Suprapubic skin (tissue), 4 donors: ENCODE data around the gene CAMSAP3. TPM values are rescaled to one million over a fixed set of nuclear protein-coding genes. Genes with fewer than 3 reads are reported as not detected.

Experiments
- DNase-seq, 2 donors: peaks; one replicate each; pipeline ENCODE4 v3.0.0-alpha.2; 2019; ENCODE audit warnings: low spot score in 2 of 2
- H3K27ac ChIP-seq: fragments of 200-600 bp; sonication (generic); one replicate; pipeline ENCODE4 v1.5.1; 2019
- H3K27me3 ChIP-seq: fragments of 200-600 bp; sonication (generic); one replicate; pipeline ENCODE4 v1.5.1; 2019
- H3K36me3 ChIP-seq: fragments of 200-600 bp; sonication (generic); one replicate; pipeline ENCODE4 v1.5.1; 2019
- H3K4me1 ChIP-seq: fragments of 200-600 bp; sonication (generic); one replicate; pipeline ENCODE4 v1.5.1; 2019
- H3K4me3 ChIP-seq: fragments of 200-600 bp; sonication (generic); one replicate; pipeline ENCODE4 v1.5.1; 2019; ENCODE audit warnings: mild to moderate bottlenecking
- H3K9me3 ChIP-seq: fragments of 200-600 bp; sonication (generic); one replicate; pipeline ENCODE4 v1.5.1; 2019
- CTCF ChIP-seq, 2 donors: fragments of 200-600 bp in 1 of 2; fragments of 450-650 bp in 1 of 2; sonication (generic) in 1 of 2; IDR thresholded peaks; one replicate each; pipeline ENCODE4 v1.5.1; 2016 to 2019; ENCODE audit warnings: antibody characterized with exemption in 2 of 2, mild to moderate bottlenecking in 1 of 2, moderate library complexity in 1 of 2
- EP300 ChIP-seq: sonication (generic); formaldehyde crosslinking; IDR thresholded peaks from one replicate; pipeline ENCODE4 v1.6.1; 2017; ENCODE audit warnings: antibody characterized with exemption
- POLR2A ChIP-seq, 2 donors: fragments of 450-650 bp; IDR thresholded peaks; one replicate each; pipeline ENCODE4 v1.6.1; 2017; ENCODE audit warnings: antibody characterized with exemption in 2 of 2, mild to moderate bottlenecking in 2 of 2, moderate library complexity in 2 of 2
- POLR2AphosphoS5 ChIP-seq, 3 donors: sonication (generic); formaldehyde crosslinking; IDR thresholded peaks; one replicate each; pipeline ENCODE4 v1.6.1; 2017; ENCODE audit warnings: antibody characterized with exemption in 3 of 3
- WGBS: methylation state at CpG from one replicate; pipeline ENCODE4 v1.1.5; 2018; 5-methylcytosine and 5-hydroxymethylcytosine counted together
- total RNA-seq, 4 donors: library from RNA; depleted of rRNA; stranded (reverse); fragments of >200 nt; gene quantifications; one replicate each; pipeline ENCODE4 v1.1.0, GENCODE V29; 2016

CAMSAP3 gene
- total RNA-seq, 4 donors from 2014 or later: 60.5 to 82.7 (median 63.9) TPM

- Histone ChIP-seq H3K4me3 (no peak overlapping the region), H3K4me1 (peaks cover 3% of the 10 kb centered on the region), H3K27ac (no peak overlapping the region), H3K27me3 (peaks cover 16% of the 10 kb centered on the region), H3K9me3 (no peaks in the 10 kb centered on the region), H3K36me3 (peaks cover 16% of the 10 kb centered on the region)
- TF ChIP-seq CTCF (IDR thresholded peaks at IDR 0.05) (no peak), POLR2AphosphoS5 (IDR thresholded peaks at IDR 0.05) (no peak), EP300 (no peak), POLR2A (IDR thresholded peaks at IDR 0.05) (no peak)
- DNase-seq: no peak
- 78% methylated on average over 9 of the region's 9 CpGs for WGBS
Observed at GRCh38 chr19:7603919-7604318, 8.3 kb downstream of the CAMSAP3 start.

DNA sequence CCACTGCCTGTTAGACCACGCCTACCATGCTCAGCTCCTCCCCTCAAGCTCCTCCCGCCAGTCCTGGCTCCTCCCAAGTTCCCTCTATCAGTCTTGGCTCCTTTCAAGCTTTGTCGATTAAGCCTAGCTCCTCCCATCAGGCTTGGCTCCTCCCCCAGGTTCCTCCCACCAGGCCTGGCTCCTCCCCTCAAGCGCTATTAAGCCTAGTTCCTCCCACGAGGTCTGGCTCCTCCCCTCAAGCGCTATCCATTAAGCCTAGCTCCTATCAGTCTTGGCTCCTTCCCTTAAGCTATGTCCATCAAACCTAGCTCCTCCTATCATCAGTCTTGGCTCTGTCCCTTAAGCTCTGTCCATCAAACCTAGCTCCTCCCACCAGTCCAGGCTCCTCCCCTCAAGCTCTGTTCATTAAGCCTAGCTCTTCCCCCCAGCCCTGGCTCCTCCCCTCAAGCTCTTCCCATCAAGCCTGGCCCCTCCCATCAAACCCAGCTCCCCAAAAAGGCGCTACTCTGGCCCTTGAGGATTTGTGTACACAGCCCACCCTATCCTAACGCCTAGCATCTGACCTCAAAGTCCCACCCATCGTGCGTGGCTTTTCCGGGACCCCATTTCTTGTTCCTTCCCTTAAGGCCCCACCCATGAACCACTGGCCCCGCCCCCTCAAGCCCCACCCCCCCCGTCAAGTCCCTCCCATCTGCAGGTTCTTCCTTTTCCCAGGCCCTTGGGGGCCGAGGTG, 10.0 kb downstream of the CAMSAP3 start:
- H3K4me3 ChIP-seq: no peak overlapping the region
- TF ChIP-seq EP300 (no peak), CTCF (IDR thresholded peaks at IDR 0.05) (no peak), POLR2AphosphoS5 (IDR thresholded peaks at IDR 0.05) (no peak), POLR2A (IDR thresholded peaks at IDR 0.05) (no peak)
- H3K36me3 ChIP-seq: peaks cover 28% of the 10 kb centered on the region
- no peak overlapping the region for H3K27ac ChIP-seq
- no peaks in the 10 kb centered on the region for H3K9me3 ChIP-seq
- DNase-seq: no peak
- peaks cover 3% of the 10 kb centered on the region for H3K4me1 ChIP-seq
- 76% methylated on average over 14 of the region's 14 CpGs for WGBS
- peaks cover 16% of the 10 kb centered on the region for H3K27me3 ChIP-seq

- H3K4me3 ChIP-seq: no peak overlapping the region
- 94% methylated on average over 8 of the region's 17 CpGs for WGBS
- peaks cover 16% of the 10 kb centered on the region for H3K27me3 ChIP-seq
- TF ChIP-seq POLR2A (IDR thresholded peaks at IDR 0.05) (no peak), EP300 (no peak), CTCF (IDR thresholded peaks at IDR 0.05) (no peak), POLR2AphosphoS5 (IDR thresholded peaks at IDR 0.05) (no peak)
- H3K36me3 ChIP-seq: peaks cover 34% of the 10 kb centered on the region
- H3K9me3 ChIP-seq: no peaks in the 10 kb centered on the region
- H3K27ac ChIP-seq: no peak overlapping the region
- DNase-seq: no peak
- peaks cover 3% of the 10 kb centered on the region for H3K4me1 ChIP-seq
Observed at GRCh38 chr19:7606289-7606688, 10.6 kb downstream of the CAMSAP3 start.

DNA sequence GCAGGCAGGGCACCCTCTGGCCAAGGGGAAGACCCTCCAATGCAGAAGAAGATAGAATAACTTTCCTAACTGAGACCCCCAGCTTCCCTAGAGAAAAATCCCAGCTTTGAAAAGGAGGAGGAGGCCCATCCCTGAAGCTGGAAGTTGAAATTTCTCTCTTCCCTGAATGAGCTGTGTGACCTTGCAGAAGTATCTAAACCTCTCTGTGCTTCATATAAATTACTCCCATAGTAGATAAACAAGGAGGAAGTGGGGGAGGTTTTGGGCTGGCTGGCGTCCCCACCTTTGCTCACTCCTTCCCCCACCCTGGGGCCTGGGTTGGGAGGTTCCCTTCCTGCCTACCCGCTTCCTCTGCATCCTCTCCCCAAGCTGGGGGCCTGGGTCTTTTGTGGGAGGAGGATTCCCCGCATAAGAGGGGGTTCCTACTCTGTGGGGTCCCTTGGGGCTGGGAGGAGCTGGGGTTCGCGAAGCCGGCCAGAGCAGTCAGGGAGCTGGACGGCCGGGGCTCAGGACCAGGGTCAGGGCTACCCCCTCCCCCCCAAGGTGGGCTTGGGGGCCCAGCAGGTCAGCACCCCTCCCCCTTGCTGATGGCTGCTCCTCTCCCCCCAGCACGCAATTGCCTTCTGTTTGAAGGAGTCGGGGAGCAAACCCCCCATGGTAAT, 11.7 kb downstream of the CAMSAP3 start:
- Histone ChIP-seq H3K4me1 (peaks cover 3% of the 10 kb centered on the region), H3K27ac (no peak overlapping the region), H3K36me3 (peaks cover 45% of the 10 kb centered on the region), H3K4me3 (no peak overlapping the region), H3K9me3 (no peaks in the 10 kb centered on the region), H3K27me3 (peaks cover 14% of the 10 kb centered on the region)
- WGBS: 77% methylated on average over 2 of the region's 10 CpGs
- DNase-seq: peak in 1 of 2 donors; percentile 58
- TF ChIP-seq CTCF (IDR thresholded peaks at IDR 0.05) (no peak), POLR2A (IDR thresholded peaks at IDR 0.05) (no peak)

- H3K36me3 ChIP-seq: peaks cover 51% of the 10 kb centered on the region
- no peak for DNase-seq
Observed at GRCh38 chr19:7607874-7608560, 12.4 kb downstream of the CAMSAP3 start.

More at GRCh38 chr19:7607874-7608560, 12.4 kb downstream of the CAMSAP3 start:
- 88% methylated on average over 18 of the region's 25 CpGs for WGBS
- H3K9me3 ChIP-seq: no peaks in the 10 kb centered on the region
- H3K27ac ChIP-seq: no peak overlapping the region
- no peak overlapping the region for H3K4me3 ChIP-seq
- TF ChIP-seq POLR2A (IDR thresholded peaks at IDR 0.05) (no peak), CTCF (IDR thresholded peaks at IDR 0.05) (no peak), POLR2AphosphoS5 (IDR thresholded peaks at IDR 0.05) (no peak), EP300 (no peak)
- peaks cover 8% of the 10 kb centered on the region for H3K27me3 ChIP-seq
- no peaks in the 10 kb centered on the region for H3K4me1 ChIP-seq
